OCI-LY7 (cell line): ENCODE data around the gene FSIP1. TPM values are rescaled to one million over a fixed set of nuclear protein-coding genes. Genes with fewer than 3 reads are reported as not detected.

Source experiments
- BruUV-seq: library from RNA; stranded (reverse); fragments of 400-500 nt; replicated peaks from 2 replicates; lab custom pipeline; 2021; lab: Mats Ljungman, UMichigan
- CTCF ChIA-PET: fragments of 300-600 bp; sonication (Branson Sonifier 250); formaldehyde crosslinking; loops from one replicate; lab custom pipeline; 2022; ENCODE audit warnings: antibody characterized with exemption; ENCODE audit not compliant: unreplicated experiment; lab: Charles Lee
- POLR2A ChIA-PET: fragments of 300-600 bp; sonication (Branson Sonifier 250); formaldehyde crosslinking; loops from one replicate; lab custom pipeline; 2022; ENCODE audit warnings: antibody characterized with exemption; lab: Charles Lee
- DNase-seq: peaks from one replicate; pipeline ENCODE4 v3.0.0-alpha.2; 2015; ENCODE audit warnings: low spot score
- H2AFZ ChIP-seq: fragments of 200-600 bp; sonication (generic), shearing (Covaris generic); 2 replicates; pipeline ENCODE4 v1.6.1; 2014; ENCODE audit warnings: mild to moderate bottlenecking, antibody characterized with exemption, low read length, moderate library complexity
- H3K27ac ChIP-seq: fragments of 200-600 bp; sonication (generic); 2 replicates; pipeline ENCODE4 v1.5.1; 2014; ENCODE audit warnings: mixed run types, low read depth, mild to moderate bottlenecking, moderate library complexity, low read length, inconsistent platforms; ENCODE audit not compliant: poor library complexity, severe bottlenecking
- H3K36me3 ChIP-seq: fragments of 200-600 bp; sonication (generic); 2 replicates; pipeline ENCODE4 v1.6.1; 2014; ENCODE audit warnings: mild to moderate bottlenecking, antibody characterized with exemption, low read length, moderate library complexity, mixed read lengths; ENCODE audit not compliant: insufficient read depth
- H3K4me1 ChIP-seq: fragments of 200-600 bp; sonication (generic); 2 replicates; pipeline ENCODE4 v1.5.1; 2014; ENCODE audit warnings: mild to moderate bottlenecking, low read length; ENCODE audit not compliant: insufficient read depth, poor library complexity, severe bottlenecking
- H3K4me2 ChIP-seq: fragments of 200-600 bp; sonication (generic); 2 replicates; pipeline ENCODE4 v1.6.1; 2014; ENCODE audit warnings: mild to moderate bottlenecking, low read length
- H3K4me3 ChIP-seq: fragments of 200-600 bp; sonication (generic); 2 replicates; pipeline ENCODE4 v1.5.1; 2014; ENCODE audit warnings: mild to moderate bottlenecking, low read depth, low read length; ENCODE audit not compliant: poor library complexity, severe bottlenecking
- H3K79me2 ChIP-seq: fragments of 200-600 bp; sonication (generic); 2 replicates; pipeline ENCODE4 v1.6.1; 2016; ENCODE audit warnings: low read depth, mild to moderate bottlenecking, low read length, moderate library complexity, mixed read lengths; ENCODE audit not compliant: insufficient read depth
- H3K9me2 ChIP-seq: fragments of 200-600 bp; sonication (generic); 2 replicates; pipeline ENCODE4 v1.6.1; 2016; ENCODE audit warnings: mild to moderate bottlenecking, low read length, mixed read lengths; ENCODE audit not compliant: insufficient read depth
- H3K9me3 ChIP-seq: fragments of 200-600 bp; sonication (generic); 2 replicates; pipeline ENCODE4 v1.6.1; 2014; ENCODE audit warnings: mild to moderate bottlenecking, mixed run types, low read length, mixed read lengths
- H4K20me1 ChIP-seq: fragments of 200-600 bp; sonication (generic); 2 replicates; pipeline ENCODE4 v1.6.1; 2014; ENCODE audit warnings: mild to moderate bottlenecking, antibody characterized with exemption, low read length, moderate library complexity, mixed read lengths; ENCODE audit not compliant: insufficient read depth
- CTCF ChIP-seq: fragments of 200-600 bp; sonication (generic); conservative IDR thresholded peaks from 2 replicates; pipeline ENCODE4 v1.5.1; 2014; ENCODE audit warnings: mild to moderate bottlenecking, antibody characterized with exemption, low read length, moderate library complexity, mixed read lengths
- EZH2phosphoT487 ChIP-seq: fragments of 200-600 bp; sonication (generic); IDR thresholded peaks from 2 replicates; pipeline ENCODE4 v1.6.1; 2018; ENCODE audit warnings: low read depth, borderline replicate concordance, mild to moderate bottlenecking, mixed run types, antibody characterized with exemption, low read length, moderate library complexity, mixed read lengths
- intact Hi-C: fragments of 100-400 bp; cut with micrococcal nuclease; formaldehyde crosslinking; loops from one replicate; pipeline ENCODE4 v1.10.0; 2022; ENCODE audit not compliant: unreplicated experiment
- total RNA-seq, 2 experiments: library from RNA; depleted of rRNA in 1 of 2; stranded (reverse); fragments of >200 nt in 1 of 2; shearing (Covaris generic) in 1 of 2; gene quantifications; 2 replicates each; pipeline ENCODE4 v1.2.3, GENCODE V29; 2014 to 2022

Gene FSIP1
- total RNA-seq, 2 experiments from 2014 or later: 0.28 to 0.65 TPM

GRCh38 chr15:39640665-39641064 is 142.0 kb downstream of the FSIP1 start:
- H3K4me3 ChIP-seq: no peak overlapping the region
- H3K9me2 ChIP-seq: no peaks in the 10 kb centered on the region
- BruUV-seq: no TSS peak
- CTCF ChIA-PET: no interaction called here
- TF ChIP-seq EZH2phosphoT487 (no peak), CTCF (no peak)
- H3K79me2 ChIP-seq: no peaks in the 10 kb centered on the region
- no peak overlapping the region for H3K4me2 ChIP-seq
- no peaks in the 10 kb centered on the region for H4K20me1 ChIP-seq
- DNase-seq: no peak
- H2AFZ ChIP-seq: no peak overlapping the region
- POLR2A ChIA-PET: interaction anchor here (1.5 kb wide), 1 partner anchor 11 kb away, joined by 4 read pairs; no protein-coding TSS in a partner anchor
- intact Hi-C loops: no loop called here
- H3K9me3 ChIP-seq: no peaks in the 10 kb centered on the region
- H3K27ac ChIP-seq: no peak overlapping the region
- no peaks in the 10 kb centered on the region for H3K36me3 ChIP-seq
- H3K4me1 ChIP-seq: no peaks in the 10 kb centered on the region

GRCh38 chr15:39639037-39639436 is 143.6 kb downstream of the FSIP1 start:
- Histone ChIP-seq H3K4me2 (no peak overlapping the region), H3K9me2 (no peaks in the 10 kb centered on the region), H3K79me2 (no peaks in the 10 kb centered on the region), H2AFZ (no peak overlapping the region), H3K4me3 (no peak overlapping the region), H3K27ac (no peak overlapping the region), H3K36me3 (no peaks in the 10 kb centered on the region), H3K4me1 (no peaks in the 10 kb centered on the region), H3K9me3 (no peaks in the 10 kb centered on the region), H4K20me1 (no peaks in the 10 kb centered on the region)
- ChIA-PET CTCF (no interaction called here), POLR2A (no interaction called here)
- no peak for DNase-seq
- no peak for TF ChIP-seq CTCF
- no peak for TF ChIP-seq EZH2phosphoT487
- no TSS peak for BruUV-seq
- intact Hi-C loops: no loop called here

- intact Hi-C loops: no loop called here
- H4K20me1 ChIP-seq: no peaks in the 10 kb centered on the region
- H3K4me3 ChIP-seq: no peak overlapping the region
- no peak for TF ChIP-seq CTCF
- TF ChIP-seq EZH2phosphoT487: no peak
- ChIA-PET CTCF (no interaction called here), POLR2A (no interaction called here)
- DNase-seq: no peak
- no peaks in the 10 kb centered on the region for H3K9me3 ChIP-seq
- no peaks in the 10 kb centered on the region for H3K4me1 ChIP-seq
- H3K27ac ChIP-seq: no peak overlapping the region
- BruUV-seq: no TSS peak
- no peak overlapping the region for H3K4me2 ChIP-seq
- H2AFZ ChIP-seq: no peak overlapping the region
- H3K36me3 ChIP-seq: no peaks in the 10 kb centered on the region
- H3K79me2 ChIP-seq: no peaks in the 10 kb centered on the region
- no peaks in the 10 kb centered on the region for H3K9me2 ChIP-seq
Observed at GRCh38 chr15:39638041-39638440, 144.6 kb downstream of the FSIP1 start.
